OCI-LY3 (cell line): ENCODE data around the gene CCDC34.

Experiments used
- CTCF ChIP-seq: fragments of 200-600, 300-600 bp; sonication (generic); IDR thresholded peaks from 2 replicates; pipeline ENCODE4 v1.5.1; 2014; ENCODE audit warnings: antibody characterized with exemption, low read length, low read depth
- EZH2phosphoT487 ChIP-seq: fragments of 200-600 bp; shearing (Covaris generic); IDR thresholded peaks from 2 replicates; pipeline ENCODE4 v1.6.1; 2018; ENCODE audit warnings: antibody characterized with exemption, mixed run types, low read depth

- no peak for TF ChIP-seq CTCF
- no peak for TF ChIP-seq EZH2phosphoT487
Observed at GRCh38 chr11:27394781-27395228, 31.8 kb upstream of the CCDC34 start.
